Esophagus muscularis mucosa (tissue), 3 donors: ENCODE measurements around the gene LTBP1.

Experiments used
- POLR2AphosphoS5 ChIP-seq, 2 donors: sonication (generic); formaldehyde crosslinking; IDR thresholded peaks; one replicate each; pipeline ENCODE4 v1.6.1; 2017; ENCODE audit warnings: antibody characterized with exemption in 2 of 2
- TF ChIP-seq, protein P1 (sequence below), 3 experiments: fragments of 200-600 bp in 2 of 3; fragments of 450-650 bp in 1 of 3; sonication (generic) in 2 of 3; IDR thresholded peaks; one replicate each; pipeline ENCODE4 v1.5.1; 2017 to 2019; ENCODE audit warnings: antibody characterized with exemption in 3 of 3, mild to moderate bottlenecking in 2 of 3, moderate library complexity in 1 of 3

GRCh38 chr2:33317369-33318007 lies 370.7 kb downstream of the LTBP1 start:
- TF ChIP-seq, protein P1, sequence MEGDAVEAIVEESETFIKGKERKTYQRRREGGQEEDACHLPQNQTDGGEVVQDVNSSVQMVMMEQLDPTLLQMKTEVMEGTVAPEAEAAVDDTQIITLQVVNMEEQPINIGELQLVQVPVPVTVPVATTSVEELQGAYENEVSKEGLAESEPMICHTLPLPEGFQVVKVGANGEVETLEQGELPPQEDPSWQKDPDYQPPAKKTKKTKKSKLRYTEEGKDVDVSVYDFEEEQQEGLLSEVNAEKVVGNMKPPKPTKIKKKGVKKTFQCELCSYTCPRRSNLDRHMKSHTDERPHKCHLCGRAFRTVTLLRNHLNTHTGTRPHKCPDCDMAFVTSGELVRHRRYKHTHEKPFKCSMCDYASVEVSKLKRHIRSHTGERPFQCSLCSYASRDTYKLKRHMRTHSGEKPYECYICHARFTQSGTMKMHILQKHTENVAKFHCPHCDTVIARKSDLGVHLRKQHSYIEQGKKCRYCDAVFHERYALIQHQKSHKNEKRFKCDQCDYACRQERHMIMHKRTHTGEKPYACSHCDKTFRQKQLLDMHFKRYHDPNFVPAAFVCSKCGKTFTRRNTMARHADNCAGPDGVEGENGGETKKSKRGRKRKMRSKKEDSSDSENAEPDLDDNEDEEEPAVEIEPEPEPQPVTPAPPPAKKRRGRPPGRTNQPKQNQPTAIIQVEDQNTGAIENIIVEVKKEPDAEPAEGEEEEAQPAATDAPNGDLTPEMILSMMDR (IDR thresholded peaks at IDR 0.05) = no peak
- no peak for TF ChIP-seq POLR2AphosphoS5 (IDR thresholded peaks at IDR 0.05)
